ENCODE measurements around the gene CD99L2.

Gene CD99L2, protein sequence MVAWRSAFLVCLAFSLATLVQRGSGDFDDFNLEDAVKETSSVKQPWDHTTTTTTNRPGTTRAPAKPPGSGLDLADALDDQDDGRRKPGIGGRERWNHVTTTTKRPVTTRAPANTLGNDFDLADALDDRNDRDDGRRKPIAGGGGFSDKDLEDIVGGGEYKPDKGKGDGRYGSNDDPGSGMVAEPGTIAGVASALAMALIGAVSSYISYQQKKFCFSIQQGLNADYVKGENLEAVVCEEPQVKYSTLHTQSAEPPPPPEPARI

DNA sequence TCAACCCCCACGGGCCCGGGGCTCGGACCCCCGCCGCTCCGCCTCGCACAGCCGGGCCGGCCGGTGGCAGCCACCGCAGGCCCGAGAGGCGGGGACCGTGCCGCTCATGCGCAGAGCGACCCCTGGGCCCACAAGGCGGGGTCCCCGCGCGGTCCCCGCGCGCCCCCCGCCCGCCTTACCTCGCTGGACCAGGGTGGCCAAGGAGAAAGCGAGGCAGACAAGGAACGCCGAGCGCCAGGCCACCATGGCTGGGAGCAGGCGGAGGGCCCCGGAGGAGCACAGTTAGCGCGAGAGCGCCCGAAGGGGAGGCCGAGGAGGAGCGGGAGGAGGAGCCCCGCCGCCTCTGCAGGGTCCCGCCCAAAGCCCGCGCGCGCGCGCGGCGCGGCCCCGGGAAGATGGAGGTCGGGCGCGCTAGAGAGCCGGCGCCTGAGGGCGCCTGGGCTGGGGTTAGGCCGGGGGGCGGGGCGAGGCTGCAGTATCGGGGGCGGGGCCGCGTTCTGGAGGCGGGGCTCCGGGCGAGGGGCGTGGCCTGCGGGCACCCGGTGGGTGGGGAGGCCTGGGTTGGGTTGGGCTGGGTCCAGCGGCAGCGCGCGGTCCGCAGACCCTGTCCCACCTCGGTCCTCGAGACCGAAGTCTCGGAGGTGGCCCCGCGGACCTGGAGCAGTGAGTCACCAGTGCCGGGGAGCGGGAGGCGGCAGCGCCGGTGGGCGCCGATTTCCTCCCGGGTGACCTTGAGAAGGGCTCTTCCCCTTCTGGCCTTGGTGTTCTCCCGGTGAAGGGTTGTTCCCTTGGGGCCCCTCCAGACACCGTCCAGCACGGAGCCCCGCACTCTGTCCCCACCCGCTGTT lies at the start of gene CD99L2:
CD99L2 (minus strand) TSS at position 326 of the 848 bp plus-strand sequence; CDS start at position 246, 80 bp downstream.
- peak; percentile 87 for DNase-seq

DNA sequence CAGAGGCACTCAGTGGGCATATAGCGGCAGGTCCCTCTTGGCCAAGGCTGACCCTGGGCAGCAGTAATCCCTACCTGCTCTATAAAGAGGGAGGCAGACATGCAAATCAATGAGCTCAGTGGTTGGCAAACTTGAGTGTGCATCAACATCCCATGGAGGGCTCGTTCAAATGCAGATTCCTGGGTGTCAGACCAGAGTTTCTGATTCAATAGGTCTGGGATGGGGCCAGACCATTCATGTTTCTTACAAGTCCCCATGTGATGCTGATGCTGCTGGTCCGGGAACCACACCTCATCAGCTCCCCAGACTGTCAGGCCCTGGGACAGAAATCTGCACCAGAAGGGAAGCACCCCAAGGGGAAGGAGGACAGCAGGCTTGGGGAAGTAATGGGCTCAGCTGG lies 45.8 kb upstream of the CD99L2 start:
- no peak for DNase-seq

DNA sequence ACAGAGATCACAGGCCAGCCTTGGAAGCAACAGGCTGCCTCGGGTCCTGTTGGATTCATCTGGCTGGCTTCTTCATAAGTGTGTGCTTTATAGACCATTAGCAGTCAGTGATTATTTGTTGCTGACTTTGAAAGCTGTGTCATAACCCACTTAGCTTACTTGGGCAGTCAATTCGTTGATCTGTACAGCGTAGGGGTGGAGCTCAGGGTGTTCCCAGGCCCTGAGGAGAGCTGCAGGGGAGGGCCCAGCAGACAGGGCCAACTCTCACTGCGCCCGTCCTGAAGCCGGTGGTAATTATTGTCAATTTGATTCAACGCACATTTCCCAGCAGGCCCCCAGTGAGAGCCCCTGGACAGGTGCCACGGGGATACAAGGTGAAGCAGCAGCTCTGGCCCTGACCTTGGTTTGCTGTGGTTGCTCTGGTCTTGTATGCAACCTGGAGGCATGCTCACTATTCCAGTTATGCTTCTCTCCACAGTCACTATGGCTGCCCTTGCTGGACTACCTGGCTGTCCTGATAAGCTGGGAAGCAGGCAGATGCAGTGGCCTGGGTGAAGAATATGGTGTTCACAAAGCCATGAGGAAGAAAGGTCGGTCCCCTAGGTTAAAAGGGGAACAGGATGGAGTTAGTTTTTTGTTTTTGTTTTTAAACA lies 44.6 kb upstream of the CD99L2 start:
- DNase-seq = peak; percentile 61

DNA sequence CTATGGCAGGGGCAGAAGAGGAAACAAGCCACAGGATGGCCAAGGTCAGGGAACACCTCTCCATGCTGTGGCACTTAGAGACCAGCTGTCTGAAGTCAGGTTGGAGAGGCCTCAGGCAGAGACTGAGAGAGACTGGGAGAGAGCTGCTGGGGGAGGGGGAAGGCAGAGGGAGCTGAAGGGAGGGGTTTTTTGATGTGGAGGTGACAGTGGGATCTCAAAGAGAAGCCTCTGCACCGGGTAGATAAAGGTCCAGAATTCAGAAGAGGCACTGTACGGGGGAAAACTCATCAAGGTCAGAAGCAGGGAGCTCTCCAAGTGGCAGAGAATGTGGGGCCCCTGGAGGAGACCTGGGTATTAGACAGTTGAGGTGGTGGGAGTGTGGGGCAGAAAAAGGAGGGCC lies 43.1 kb upstream of the CD99L2 start:
- no peak for DNase-seq

- peak; percentile 43 for DNase-seq
These were observed 42.5 kb upstream of the CD99L2 start for GRCh38 chrX:150940844-150941495.

- no peak for DNase-seq
These were observed 38.1 kb upstream of the CD99L2 start for GRCh38 chrX:150936556-150936955.

- no peak for DNase-seq
These were observed 37.0 kb upstream of the CD99L2 start for GRCh38 chrX:150935467-150935866.

GRCh38 chrX:150934453-150934852 lies 36.0 kb upstream of the CD99L2 start:
- DNase-seq = peak; percentile 25

DNA sequence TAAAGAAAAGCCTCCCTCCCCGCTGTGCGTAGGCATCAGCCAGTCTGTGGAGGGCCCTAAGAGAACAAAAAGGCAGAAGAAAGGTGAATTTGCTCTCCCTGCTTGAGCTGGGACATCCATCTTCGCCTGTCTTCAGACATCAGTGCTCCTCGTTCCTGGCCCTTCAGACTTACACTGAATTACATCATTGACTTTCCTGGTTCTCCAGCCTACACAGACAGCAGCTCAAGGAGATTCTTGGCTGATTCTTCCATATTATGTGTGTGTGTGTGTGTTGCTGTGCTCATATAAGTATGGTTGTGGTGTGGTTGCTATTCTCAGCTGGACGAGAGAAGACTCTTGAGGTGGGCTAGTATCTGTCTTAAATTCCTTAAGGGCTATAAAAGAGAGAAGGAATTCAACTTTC lies 35.5 kb upstream of the CD99L2 start:
- DNase-seq = no peak

DNA sequence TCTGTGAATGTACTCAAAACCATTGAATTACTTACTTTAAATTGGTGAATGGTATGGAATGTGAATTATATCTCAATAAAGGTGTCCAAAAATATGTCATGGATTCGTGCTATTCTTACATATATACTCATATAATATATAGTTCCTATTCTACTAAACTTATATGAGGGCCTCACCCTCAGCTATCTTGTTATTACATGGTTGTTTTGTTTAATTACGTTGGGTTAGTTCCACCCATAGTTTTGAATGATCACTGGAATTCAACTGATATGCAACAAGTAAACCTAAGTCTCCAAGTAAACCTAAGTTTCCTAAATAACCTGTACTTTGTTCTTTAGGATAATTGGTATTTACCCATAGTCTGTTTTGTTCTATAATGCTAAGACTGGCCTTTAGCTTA lies 30.6 kb upstream of the CD99L2 start:
- DNase-seq = no peak

- DNase-seq = no peak
These were observed 28.3 kb upstream of the CD99L2 start for GRCh38 chrX:150926791-150927190.

DNA sequence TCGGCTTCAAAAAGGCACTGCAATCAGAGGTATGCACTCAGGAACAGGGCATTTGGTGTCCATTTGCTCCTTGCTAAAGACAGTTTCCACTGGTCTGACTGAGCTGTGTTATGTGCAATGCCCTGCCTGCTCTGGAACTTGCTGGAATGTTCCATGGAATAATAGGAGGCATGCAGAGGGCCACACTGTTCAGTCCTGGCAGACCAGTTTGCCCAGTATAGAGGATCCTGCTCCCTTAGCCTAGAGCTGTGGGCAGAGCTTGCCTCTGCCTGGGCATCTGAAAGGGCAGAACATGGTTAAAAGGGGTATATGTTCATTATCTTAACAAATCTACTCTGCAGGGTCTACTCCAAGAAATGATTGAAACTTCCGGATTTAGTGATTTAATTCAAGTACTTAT lies 27.8 kb upstream of the CD99L2 start:
- no peak for DNase-seq

GRCh38 chrX:150919401-150919800 lies 20.9 kb upstream of the CD99L2 start:
- no peak for DNase-seq

DNA sequence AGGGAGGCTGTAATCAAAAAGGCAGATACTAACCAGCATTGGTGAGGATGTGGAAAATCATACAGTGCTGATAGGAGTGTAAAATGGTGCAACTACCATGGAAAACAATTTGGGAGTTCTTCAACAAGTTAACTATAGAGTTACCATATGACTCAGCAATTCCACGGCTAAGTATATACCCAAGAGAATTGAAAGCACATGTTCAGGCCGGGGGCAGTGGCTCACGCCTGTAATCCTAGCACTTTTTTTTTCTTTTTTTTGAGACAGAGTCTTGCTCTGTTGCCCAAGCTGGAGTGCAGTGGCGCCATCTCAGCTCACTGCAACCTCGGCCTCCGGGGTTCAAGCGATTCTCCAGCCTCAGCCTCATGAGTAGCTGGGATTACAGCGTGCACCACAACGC lies 15.0 kb upstream of the CD99L2 start:
- DNase-seq = no peak

DNA sequence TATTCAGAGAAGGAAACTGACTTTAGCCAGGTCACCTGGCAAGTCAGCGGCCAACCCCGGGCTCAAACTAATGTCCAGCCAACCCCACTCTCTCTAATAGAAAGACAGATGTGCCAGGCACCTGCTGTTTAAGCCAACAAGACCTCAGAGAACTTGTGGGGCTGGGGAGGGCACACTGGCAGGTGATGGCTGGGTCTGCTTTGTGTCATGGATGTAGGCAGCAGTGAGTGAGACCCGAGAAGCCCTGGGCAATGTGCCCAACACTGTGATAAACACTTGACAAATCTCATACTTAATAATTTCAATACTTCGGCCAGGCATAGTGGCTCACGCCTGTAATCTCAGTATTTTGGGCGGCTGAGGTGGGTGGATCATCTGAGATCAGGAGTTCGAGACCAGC lies 9.0 kb upstream of the CD99L2 start:
- DNase-seq = peak; percentile 85

- no peak for DNase-seq
These were observed 8.2 kb upstream of the CD99L2 start for GRCh38 chrX:150906694-150907093.

- no peak for DNase-seq
These were observed 6.8 kb upstream of the CD99L2 start for GRCh38 chrX:150905293-150905692.

- no peak for DNase-seq
These were observed 4.6 kb upstream of the CD99L2 start for GRCh38 chrX:150903110-150903508.

DNA sequence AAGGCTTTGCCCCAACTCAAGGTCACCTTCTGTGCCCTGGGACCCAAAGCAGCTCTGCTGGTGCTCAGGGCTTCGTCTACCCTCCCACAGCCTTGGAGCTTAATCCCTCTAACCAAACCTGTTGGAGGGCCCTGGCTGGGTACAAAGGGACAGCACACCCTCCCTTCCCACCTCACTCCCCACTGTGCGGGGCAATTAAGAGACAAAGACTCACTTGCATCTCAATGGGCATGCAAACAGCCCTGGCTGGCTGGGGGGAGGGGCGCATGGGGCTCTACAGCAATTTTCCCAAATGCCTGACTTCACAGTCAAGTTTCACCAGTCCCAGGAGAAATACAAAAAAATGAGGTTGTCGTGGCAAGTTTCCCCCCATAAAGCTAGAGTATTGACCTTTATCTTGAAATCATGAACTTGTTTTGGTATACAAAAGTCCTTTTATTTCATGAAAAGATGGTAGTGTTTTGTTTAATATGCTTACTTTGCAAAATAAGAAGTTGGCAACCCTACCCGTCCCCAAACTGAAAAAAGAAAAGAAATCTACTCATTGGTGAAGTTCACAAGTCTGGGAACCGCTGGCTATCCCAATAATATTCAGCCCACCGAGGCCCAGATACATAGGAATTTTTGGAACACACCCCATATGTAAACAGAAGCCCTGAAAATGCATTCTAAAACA lies 4.1 kb upstream of the CD99L2 start:
- no peak for DNase-seq

GRCh38 chrX:150899191-150899757 lies 806 bp upstream of the CD99L2 start:
- DNase-seq = peak; percentile 59

- DNase-seq = peak; percentile 68
These were observed 797 bp downstream of the CD99L2 start for GRCh38 chrX:150897421-150898320.

Measured in NCI-H1105 treated with DMSO at 0.1 percent for 48 hours (cell line).